Activated effector memory CD4-positive, alpha-beta T cell treated with Interleukin-2 at 50 U/mL for 16 hours (primary cell): Measurements from ENCODE around the gene C20orf204.
"Not testable (repeated sequence)": the region's sequence is repeated elsewhere in the genome, so short reads cannot be mapped to it uniquely, and the experiment has no call there.

Experiments used
- DNase-seq: peaks from one replicate; pipeline ENCODE4 v3.0.0-alpha.2; 2020

Gene C20orf204

GRCh38 chr20:64086801-64087200, 50.8 kb downstream of the C20orf204 start:
- no peak for DNase-seq

GRCh38 chr20:64087226-64087825, 51.3 kb downstream of the C20orf204 start:
- not testable (repeated sequence) for DNase-seq

- not testable (repeated sequence) for DNase-seq
These were observed 52.6 kb downstream of the C20orf204 start for GRCh38 chr20:64088586-64088985.
